ENCODE results near the gene RAMP1. TPM values are rescaled to one million over a fixed set of nuclear protein-coding genes. Genes with fewer than 3 reads are reported as not detected.
A peak's percentile ranks its signal among the peaks of the same experiment; 100 is the strongest.

RAMP1 gene
- total RNA-seq, 1 donor from 2014 or later: 3.9 TPM

DNA sequence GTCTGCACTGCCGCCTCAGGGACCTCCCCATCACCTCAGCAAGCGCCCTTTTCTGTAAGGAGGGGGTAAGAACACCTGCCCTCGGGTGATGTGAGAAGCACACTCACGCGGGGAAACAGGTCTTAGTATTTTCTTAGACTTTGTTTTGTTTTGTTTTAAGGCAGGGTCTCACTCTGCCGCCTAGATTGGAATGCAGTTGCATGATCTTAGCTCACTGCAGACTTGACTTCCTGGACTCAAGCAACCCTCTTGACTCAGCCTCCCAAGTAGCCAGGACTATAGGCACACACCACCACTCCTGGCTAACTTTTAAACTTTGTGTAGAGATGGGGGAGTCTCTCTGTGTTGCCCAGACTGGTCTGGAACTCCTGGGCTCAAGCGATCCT lies 37.1 kb downstream of the RAMP1 start:
- CTCF ChIA-PET: no interaction called here
- intact Hi-C loops (cut with micrococcal nuclease): loop anchor here (10.0 kb wide), 1 partner anchor 168 kb away; the partner anchor contains the start of gene SCLY

DNA sequence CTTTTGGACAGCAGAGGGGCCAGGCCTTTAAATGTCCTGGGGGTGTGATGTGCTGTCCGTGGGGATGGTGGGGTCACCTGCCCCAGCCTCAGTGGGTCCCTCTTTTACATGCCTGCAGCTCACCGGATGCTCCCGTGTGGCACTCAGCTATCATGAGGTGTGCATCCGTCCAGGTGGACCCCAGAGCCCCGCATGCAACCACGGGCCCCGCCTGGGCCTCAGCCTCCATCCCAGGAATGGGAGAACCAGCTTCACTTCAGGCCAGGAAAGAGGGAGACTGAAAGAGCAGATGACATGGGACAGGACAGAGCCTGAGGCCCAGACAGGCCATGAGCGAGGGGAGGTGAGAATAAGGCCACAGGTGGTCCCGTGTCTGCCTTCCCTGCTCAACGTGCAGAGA lies 37.5 kb downstream of the RAMP1 start:
- TF ChIP-seq, protein P1, sequence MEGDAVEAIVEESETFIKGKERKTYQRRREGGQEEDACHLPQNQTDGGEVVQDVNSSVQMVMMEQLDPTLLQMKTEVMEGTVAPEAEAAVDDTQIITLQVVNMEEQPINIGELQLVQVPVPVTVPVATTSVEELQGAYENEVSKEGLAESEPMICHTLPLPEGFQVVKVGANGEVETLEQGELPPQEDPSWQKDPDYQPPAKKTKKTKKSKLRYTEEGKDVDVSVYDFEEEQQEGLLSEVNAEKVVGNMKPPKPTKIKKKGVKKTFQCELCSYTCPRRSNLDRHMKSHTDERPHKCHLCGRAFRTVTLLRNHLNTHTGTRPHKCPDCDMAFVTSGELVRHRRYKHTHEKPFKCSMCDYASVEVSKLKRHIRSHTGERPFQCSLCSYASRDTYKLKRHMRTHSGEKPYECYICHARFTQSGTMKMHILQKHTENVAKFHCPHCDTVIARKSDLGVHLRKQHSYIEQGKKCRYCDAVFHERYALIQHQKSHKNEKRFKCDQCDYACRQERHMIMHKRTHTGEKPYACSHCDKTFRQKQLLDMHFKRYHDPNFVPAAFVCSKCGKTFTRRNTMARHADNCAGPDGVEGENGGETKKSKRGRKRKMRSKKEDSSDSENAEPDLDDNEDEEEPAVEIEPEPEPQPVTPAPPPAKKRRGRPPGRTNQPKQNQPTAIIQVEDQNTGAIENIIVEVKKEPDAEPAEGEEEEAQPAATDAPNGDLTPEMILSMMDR (IDR thresholded peaks at IDR 0.05): no peak
- H3K4me1 Mint-ChIP-seq: peaks cover 50% of the 10 kb centered on the region
- no peaks in the 10 kb centered on the region for H3K36me3 Mint-ChIP-seq (ENCODE audit: low read depth)
- intact Hi-C loops (cut with micrococcal nuclease): loop anchor here (10.0 kb wide), 1 partner anchor 168 kb away; the partner anchor contains the start of gene SCLY
- no peaks in the 10 kb centered on the region for H3K9me3 Mint-ChIP-seq
- no peak overlapping the region for H3K4me3 Mint-ChIP-seq
- DNase-seq (no peak), ATAC-seq (ENCODE audit: low read depth) (no peak)
- ChIA-PET CTCF (no interaction called here), POLR2A (no interaction called here)
- H3K27ac Mint-ChIP-seq: no peak overlapping the region
- H3K27me3 Mint-ChIP-seq: no peaks in the 10 kb centered on the region

More for the DNA sequence above, 37.1 kb downstream of the RAMP1 start:
- no peaks in the 10 kb centered on the region for H3K36me3 Mint-ChIP-seq (ENCODE audit: low read depth)
- peaks cover 48% of the 10 kb centered on the region for H3K4me1 Mint-ChIP-seq
- POLR2A ChIA-PET: interaction anchor here (1.8 kb wide), 1 partner anchor 8 kb away, joined by 6 read pairs; no protein-coding TSS in a partner anchor
- no peaks in the 10 kb centered on the region for H3K9me3 Mint-ChIP-seq
- TF ChIP-seq, protein P1 (IDR thresholded peaks at IDR 0.05): no peak
- DNase-seq (no peak), ATAC-seq (ENCODE audit: low read depth) (no peak)
- no peak overlapping the region for H3K4me3 Mint-ChIP-seq
- H3K27ac Mint-ChIP-seq: no peak overlapping the region
- H3K27me3 Mint-ChIP-seq: no peaks in the 10 kb centered on the region

DNA sequence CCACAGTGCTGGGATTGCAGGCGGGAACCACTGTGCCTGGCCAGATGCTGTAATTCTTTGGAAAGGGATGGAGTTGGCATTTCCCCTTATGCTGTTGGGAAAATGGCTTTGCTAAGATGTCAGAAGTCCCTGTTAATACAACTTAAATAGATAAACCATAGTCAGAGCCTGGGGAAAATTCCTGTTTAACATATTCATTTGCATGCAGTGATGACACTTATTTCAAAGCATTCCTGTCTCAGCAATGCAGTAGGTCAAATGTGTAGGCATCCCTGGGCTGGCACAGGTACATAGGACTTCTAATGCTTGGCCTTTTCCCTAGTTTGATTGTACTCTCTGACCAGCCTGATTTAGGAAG lies 38.6 kb downstream of the RAMP1 start:
- Mint-ChIP-seq H3K9me3 (no peaks in the 10 kb centered on the region), H3K27me3 (no peaks in the 10 kb centered on the region), H3K36me3 (ENCODE audit: low read depth) (no peaks in the 10 kb centered on the region), H3K27ac (peak overlapping the region; percentile 74), H3K4me1 (peaks cover 47% of the 10 kb centered on the region), H3K4me3 (peak overlapping the region; percentile 62)
- ATAC-seq (ENCODE audit: low read depth) (no peak), DNase-seq (no peak)
- intact Hi-C loops (cut with micrococcal nuclease): loop anchor here (1.0 to 10.0 kb wide), 5 partner anchors 8 to 167 kb away; partner anchors contain the start of genes RAMP1 and SCLY
- POLR2A ChIA-PET: interaction anchor here (1.5 to 1.6 kb wide), 3 partner anchors 8 to 304 kb away, joined by 3 to 6 read pairs (median 3); partner anchors contain the start of gene SCLY
- CTCF ChIA-PET: interaction anchor here (1.0 to 1.7 kb wide), 2 partner anchors 40 to 365 kb away, joined by 3 to 8 read pairs; no protein-coding TSS in a partner anchor
- TF ChIP-seq, protein P1 (IDR thresholded peaks at IDR 0.05): no peak

DNA sequence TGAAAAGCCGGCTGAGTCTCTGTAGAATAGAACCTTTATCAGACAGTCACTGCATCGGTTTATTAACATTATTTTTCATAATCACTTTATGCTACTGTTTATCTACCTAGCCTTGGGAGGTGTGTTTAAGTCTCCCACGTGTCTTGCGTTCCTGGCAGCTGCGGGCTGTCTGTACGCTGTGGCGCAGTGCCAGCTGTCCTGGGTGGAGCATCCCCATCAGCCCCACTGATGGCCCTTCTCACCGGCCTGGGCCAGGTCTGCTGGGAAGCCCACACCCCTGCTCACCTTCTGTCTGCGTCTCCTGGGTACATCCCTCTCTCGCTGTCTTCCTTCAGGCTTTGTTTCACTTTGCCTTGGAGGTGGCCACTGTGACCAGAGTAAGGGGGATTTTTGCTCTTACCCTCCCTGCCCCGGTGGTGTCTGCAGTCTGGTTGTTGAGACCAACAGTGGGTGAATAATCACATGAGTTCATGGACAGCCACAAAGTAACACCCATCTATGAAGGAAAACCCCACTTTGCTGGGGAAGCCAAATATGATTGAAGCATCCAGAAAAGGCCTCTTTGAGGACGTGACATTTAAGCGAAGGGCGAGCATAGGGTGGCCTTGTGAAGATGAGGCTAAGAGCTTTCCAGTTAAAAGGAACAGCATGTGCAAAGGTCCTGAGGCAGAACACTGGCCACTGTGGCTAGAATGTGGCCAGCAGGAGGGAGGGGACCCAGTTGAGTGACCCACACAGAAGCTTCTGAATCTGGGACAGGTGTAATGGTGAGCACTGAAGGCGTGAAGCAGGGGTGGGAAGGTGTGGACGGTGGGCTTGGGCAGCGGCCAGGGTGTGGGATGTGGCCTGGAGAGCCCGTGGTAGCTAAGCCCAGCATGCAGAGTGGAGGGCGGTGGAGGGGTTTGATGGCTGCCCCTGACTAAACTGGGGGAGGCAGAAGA lies 41.7 kb downstream of the RAMP1 start:
- intact Hi-C loops (cut with micrococcal nuclease): loop anchor here (10.0 kb wide), 1 partner anchor 226 kb away; no protein-coding TSS in a partner anchor
- peak overlapping the region; percentile 59 for H3K27ac Mint-ChIP-seq
- no peaks in the 10 kb centered on the region for H3K9me3 Mint-ChIP-seq
- TF ChIP-seq, protein P1 (IDR thresholded peaks at IDR 0.05): no peak
- H3K27me3 Mint-ChIP-seq: no peaks in the 10 kb centered on the region
- ChIA-PET POLR2A (no interaction called here), CTCF (no interaction called here)
- no peaks in the 10 kb centered on the region for H3K36me3 Mint-ChIP-seq (ENCODE audit: low read depth)
- H3K4me1 Mint-ChIP-seq: peaks cover 60% of the 10 kb centered on the region
- DNase-seq: no peak
- ATAC-seq (ENCODE audit: low read depth): no peak
- peak overlapping the region; percentile 11 for H3K4me3 Mint-ChIP-seq

All from activated B cell treated with CpG ODN at 0.5 μM for 24 hours (primary cell).